H1 (cell line): ENCODE data around the gene SNTG2. TPM values are rescaled to one million over a fixed set of nuclear protein-coding genes. Genes with fewer than 3 reads are reported as not detected.

ENCODE experiments used
- CTCF ChIA-PET: fragments of 300-600 bp; sonication (Branson Sonifier 250); formaldehyde crosslinking; loops from one replicate; lab custom pipeline; 2021; ENCODE audit not compliant: partially characterized antibody; lab: Charles Lee
- POLR2A ChIA-PET: fragments of 300-600 bp; sonication (Branson Sonifier 250); formaldehyde crosslinking; loops from one replicate; lab custom pipeline; 2021; ENCODE audit warnings: inconsistent platforms; ENCODE audit not compliant: partially characterized antibody; lab: Charles Lee
- DNase-seq, 2 experiments: peaks; one replicate each; pipeline versions ENCODE4 v3.0.0 to v3.0.0-alpha.2; 2010 to 2022; ENCODE audit warnings: low spot score in 2 of 2, low read depth in 1 of 2, mixed read lengths in 1 of 2
- FAIRE-seq: peaks from 2 replicates; lab custom pipeline; 2011; peaks lifted over from hg19 to GRCh38; lab: Jason Lieb, UNC
- H2AFZ ChIP-seq: 2 replicates; pipeline ENCODE4 v1.8.1; 2012; ENCODE audit warnings: low read length, inconsistent platforms
- H2AK5ac ChIP-seq: 2 replicates; pipeline ENCODE4 v1.6.1; 2013; ENCODE audit warnings: low read depth, low read length
- H2BK120ac ChIP-seq: replicated peaks from 2 replicates; pipeline ENCODE3; 2013; ENCODE audit warnings: low read depth, low read length, inconsistent platforms
- H2BK12ac ChIP-seq: 2 replicates; pipeline ENCODE4 v1.6.1; 2013; ENCODE audit warnings: low read depth, low read length
- H2BK15ac ChIP-seq: 2 replicates; pipeline ENCODE4 v1.6.1; 2013; ENCODE audit warnings: low read length
- H2BK20ac ChIP-seq: 2 replicates; pipeline ENCODE4 v1.6.1; 2013; ENCODE audit warnings: low read length
- H2BK5ac ChIP-seq: 2 replicates; pipeline ENCODE4 v1.6.1; 2013; ENCODE audit warnings: low read depth, low read length
- H3K14ac ChIP-seq: 2 replicates; pipeline ENCODE4 v1.6.1; 2013; ENCODE audit warnings: inconsistent platforms; ENCODE audit not compliant: insufficient read length
- H3K18ac ChIP-seq: 2 replicates; pipeline ENCODE4 v1.6.1; 2013; ENCODE audit warnings: low read length; ENCODE audit errors: extremely low read depth
- H3K23ac ChIP-seq: 2 replicates; pipeline ENCODE4 v1.6.1; 2013; ENCODE audit warnings: inconsistent platforms; ENCODE audit not compliant: insufficient read length
- H3K23me2 ChIP-seq: 2 replicates; pipeline ENCODE4 v1.6.1; 2013; ENCODE audit warnings: low read depth, low read length
- H3K27ac ChIP-seq: 2 replicates; pipeline ENCODE4 v1.6.1; 2011; ENCODE audit warnings: low read depth, low read length, inconsistent platforms
- H3K27me3 ChIP-seq, 4 experiments: replicated peaks in 1 of 4; 1 replicate in 1 of 4; 2 replicates in 3 of 4; pipeline versions ENCODE4 v1.6.1 to v1.8.1; 2011 to 2013; ENCODE audit warnings: low read length in 3 of 4, mild to moderate bottlenecking in 3 of 4, inconsistent platforms in 2 of 4, mixed read lengths in 2 of 4, moderate library complexity in 1 of 4; ENCODE audit not compliant: control insufficient read depth in 3 of 4, insufficient read depth in 3 of 4; ENCODE audit errors: extremely low read depth in 1 of 4
- H3K36me3 ChIP-seq, 4 experiments: 2 replicates each; pipeline versions ENCODE4 v1.6.1 to v1.8.1; 2011 to 2013; ENCODE audit warnings: mild to moderate bottlenecking in 4 of 4, low read length in 3 of 4, moderate library complexity in 2 of 4, control low read depth in 1 of 4, inconsistent platforms in 1 of 4; ENCODE audit not compliant: insufficient read depth in 4 of 4, control insufficient read depth in 2 of 4
- H3K4ac ChIP-seq: replicated peaks from 2 replicates; pipeline ENCODE3; 2013; ENCODE audit warnings: low read length, low read depth, mixed read lengths, inconsistent platforms; ENCODE audit not compliant: insufficient read length
- H3K4me1 ChIP-seq, 4 experiments: replicated peaks in 1 of 4; 1 replicate in 1 of 4; 2 replicates in 3 of 4; pipeline versions ENCODE4 v1.6.1 to v1.8.1; 2011 to 2013; ENCODE audit warnings: low read length in 3 of 4, inconsistent platforms in 2 of 4, mixed read lengths in 1 of 4; ENCODE audit not compliant: insufficient read depth in 4 of 4, control insufficient read depth in 3 of 4
- H3K4me2 ChIP-seq, 2 experiments: 2 replicates each; pipeline versions ENCODE4 v1.6.1 to v1.8.1; 2011 to 2013; ENCODE audit warnings: low read depth in 2 of 2, low read length in 2 of 2, control low read depth in 1 of 2, inconsistent platforms in 1 of 2, mild to moderate bottlenecking in 1 of 2; ENCODE audit not compliant: insufficient read depth in 1 of 2
- H3K4me3 ChIP-seq, 4 experiments: fragments of 200-600, 300-600 bp in 1 of 4; sonication (generic), shearing (Covaris generic), sonication (Bioruptor Twin) in 1 of 4; 2 replicates each; pipeline versions ENCODE4 v1.5.1 to v1.8.1; 2011 to 2016; ENCODE audit warnings: low read length in 4 of 4, low read depth in 3 of 4, control low read depth in 2 of 4, inconsistent platforms in 2 of 4, mild to moderate bottlenecking in 2 of 4, mixed read lengths in 1 of 4, moderate library complexity in 1 of 4; ENCODE audit not compliant: insufficient read depth in 2 of 4; ENCODE audit errors: extremely low read depth in 1 of 4
- H3K56ac ChIP-seq: replicated peaks from 2 replicates; pipeline ENCODE3; 2013; ENCODE audit warnings: low read depth, mild to moderate bottlenecking, mixed read lengths, low read length, inconsistent platforms; ENCODE audit not compliant: insufficient read length
- H3K79me1 ChIP-seq: 2 replicates; pipeline ENCODE4 v1.6.1; 2013; ENCODE audit warnings: low read depth, low read length, control low read depth
- H3K79me2 ChIP-seq, 2 experiments: 2 replicates each; pipeline versions ENCODE4 v1.6.1 to v1.8.1; 2012 to 2013; ENCODE audit warnings: low read length in 2 of 2, mild to moderate bottlenecking in 2 of 2, inconsistent platforms in 1 of 2; ENCODE audit not compliant: insufficient read depth in 2 of 2, control insufficient read depth in 1 of 2
- H3K9ac ChIP-seq, 4 experiments: replicated peaks in 1 of 4; 1 replicate in 1 of 4; 2 replicates in 3 of 4; pipeline versions ENCODE4 v1.6.1 to v1.8.1; 2011 to 2013; ENCODE audit warnings: low read depth in 3 of 4, low read length in 3 of 4, control low read depth in 2 of 4, mild to moderate bottlenecking in 2 of 4, moderate library complexity in 2 of 4, inconsistent platforms in 1 of 4; ENCODE audit errors: extremely low read depth in 1 of 4
- H3K9me3 ChIP-seq, 2 experiments: 2 replicates each; pipeline versions ENCODE4 v1.6.1 to v1.8.1; 2012 to 2013; ENCODE audit warnings: mild to moderate bottlenecking in 2 of 2, moderate library complexity in 2 of 2, control low read depth in 1 of 2, inconsistent platforms in 1 of 2, low read depth in 1 of 2, low read length in 1 of 2, mixed read lengths in 1 of 2; ENCODE audit not compliant: insufficient read depth in 2 of 2
- H4K20me1 ChIP-seq, 2 experiments: replicated peaks in 1 of 2; 2 replicates each; pipeline versions ENCODE3 to v1.8.1; 2011 to 2013; ENCODE audit warnings: inconsistent platforms in 2 of 2, low read length in 2 of 2, mild to moderate bottlenecking in 1 of 2; ENCODE audit not compliant: insufficient read depth in 2 of 2, control insufficient read depth in 1 of 2
- H4K5ac ChIP-seq: 2 replicates; pipeline ENCODE4 v1.6.1; 2013; ENCODE audit warnings: low read length, low read depth, mixed read lengths, inconsistent platforms; ENCODE audit not compliant: insufficient read length
- H4K8ac ChIP-seq: 2 replicates; pipeline ENCODE4 v1.8.0; 2013; ENCODE audit warnings: mild to moderate bottlenecking, moderate library complexity, low read length, inconsistent platforms; ENCODE audit not compliant: insufficient read depth; ENCODE audit errors: extremely low read depth
- H4K91ac ChIP-seq: replicated peaks from 2 replicates; pipeline ENCODE3; 2013; ENCODE audit warnings: low read length, mixed read lengths, inconsistent platforms; ENCODE audit not compliant: insufficient read length
- CEBPB ChIP-seq: IDR thresholded peaks from 2 replicates; pipeline ENCODE4 v1.6.1; 2012; ENCODE audit warnings: low read depth, low read length
- WGBS, 2 experiments: shearing (Covaris generic) in 1 of 2; methylation state at CpG; one replicate each; pipeline versions ENCODE4 v1.1.6 to v1.1.7; 2013 to 2015; ENCODE audit warnings: low lambda C conversion rate in 2 of 2, mixed read lengths in 2 of 2, inconsistent platforms in 1 of 2, low coverage in 1 of 2, missing lambda C conversion rate in 1 of 2; ENCODE audit not compliant: insufficient replicate concordance in 2 of 2, insufficient coverage in 1 of 2, insufficient read length in 1 of 2; ENCODE audit errors: extremely low coverage in 1 of 2, missing lambda C conversion rate in 1 of 2; 5-methylcytosine and 5-hydroxymethylcytosine counted together
- polyA plus RNA-seq, 7 experiments: library from polyadenylated mRNA; depleted of rRNA in 3 of 7; stranded (reverse) in 5 of 7; unstranded in 2 of 7; fragments of >200 nt in 5 of 7; fragments of 200-250 nt in 2 of 7; gene quantifications; 1 replicate in 5 of 7; 2 replicates in 1 of 7; 4 replicates in 1 of 7; pipeline versions ENCODE4 v1.2.1 to v1.2.3, GENCODE V29; 2011 to 2013; ENCODE audit warnings: missing spikeins in 2 of 7, mixed read lengths in 2 of 7
- total RNA-seq: library from RNA; stranded (reverse); fragmentation: NEBNext Ultra II Directional; extraction: Animal tissue kit (Norgen Biotek cat#: 25700); gene quantifications from 2 replicates; pipeline ENCODE4 v1.2.1, GENCODE V29; 2021
- TF ChIP-seq, protein P1 (sequence below): IDR thresholded peaks from 2 replicates; pipeline ENCODE4 v1.6.1; 2012; ENCODE audit warnings: inconsistent platforms

The SNTG2 gene
- total and polyA plus RNA-seq, 2 of the 8 experiments (the other 6 are each of a cell fraction or from before 2014, with no cell fraction given) = 6.6 to 18.1 TPM

DNA sequence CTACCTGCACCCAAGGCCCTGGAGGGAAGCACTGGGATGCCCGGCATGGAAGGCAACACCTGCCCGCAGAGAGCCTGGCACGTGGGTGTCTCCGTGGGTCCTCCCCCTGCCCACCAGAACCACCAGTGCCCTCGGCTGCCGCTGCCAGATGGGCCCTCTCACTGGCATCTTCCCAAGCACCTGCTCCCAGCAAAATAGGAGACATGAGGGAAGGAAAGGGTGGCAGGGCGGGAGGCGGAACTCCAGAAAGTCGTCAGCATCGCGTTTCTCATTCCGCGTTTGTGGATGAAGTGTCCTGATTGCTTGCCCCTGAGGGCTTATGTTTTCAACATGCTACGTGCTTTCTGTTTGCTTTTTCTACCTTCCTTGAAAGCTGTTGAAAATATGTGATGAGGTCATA is 8.8 kb upstream of the SNTG2 start:
- H3K18ac ChIP-seq = no peak overlapping the region
- no peak overlapping the region for H3K4me3 ChIP-seq
- TF ChIP-seq, protein P1, sequence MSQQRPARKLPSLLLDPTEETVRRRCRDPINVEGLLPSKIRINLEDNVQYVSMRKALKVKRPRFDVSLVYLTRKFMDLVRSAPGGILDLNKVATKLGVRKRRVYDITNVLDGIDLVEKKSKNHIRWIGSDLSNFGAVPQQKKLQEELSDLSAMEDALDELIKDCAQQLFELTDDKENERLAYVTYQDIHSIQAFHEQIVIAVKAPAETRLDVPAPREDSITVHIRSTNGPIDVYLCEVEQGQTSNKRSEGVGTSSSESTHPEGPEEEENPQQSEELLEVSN = peak; percentile 42; the same call in 1 of the 2 replicates
- TF ChIP-seq CEBPB = no peak
- TF ChIP-seq, all 59 proteins: peak for 1
- H3K23ac ChIP-seq = no peak overlapping the region
- H4K8ac ChIP-seq = no peak overlapping the region
- peaks cover 0 to 4% (median 0%) of the 10 kb centered on the region in 4 experiments; a peak in 2 of 7 replicates for H3K27me3 ChIP-seq
- no peaks in the 10 kb centered on the region for H3K36me3 ChIP-seq
- H3K79me2 ChIP-seq = no peaks in the 10 kb centered on the region
- no peak overlapping the region for H4K5ac ChIP-seq
- FAIRE-seq (no peak), DNase-seq (peak in 1 of 2 experiments; percentile 36)
- H2BK15ac ChIP-seq = no peak overlapping the region
- WGBS, 2 experiments = 92% methylated on average over 14 of the region's 14 CpGs; no CpG with 5 or more reads in 1 of the 2 experiments
- no peak overlapping the region for H3K4me2 ChIP-seq
- H2BK20ac ChIP-seq = no peak overlapping the region
- no peak overlapping the region for H2BK120ac ChIP-seq
- H3K23me2 ChIP-seq = no peaks in the 10 kb centered on the region; the same call in none of the 2 replicates
- no peak overlapping the region for H3K56ac ChIP-seq
- H3K4ac ChIP-seq = no peak overlapping the region
- H4K91ac ChIP-seq = no peak overlapping the region
- no peak overlapping the region for H2BK5ac ChIP-seq
- H3K4me1 ChIP-seq = peaks cover 3 to 10% (median 4%) of the 10 kb centered on the region in 4 experiments; a peak in 5 of 7 replicates
- no peak overlapping the region for H2BK12ac ChIP-seq
- H3K9me3 ChIP-seq = peaks cover 0 to 8% of the 10 kb centered on the region in 2 experiments; a peak in 2 of 4 replicates
- H3K9ac ChIP-seq = no peak overlapping the region
- ChIA-PET POLR2A (no interaction called here), CTCF (no interaction called here)
- no peaks in the 10 kb centered on the region for H4K20me1 ChIP-seq
- H3K27ac ChIP-seq = no peak overlapping the region
- H2AK5ac ChIP-seq = no peak overlapping the region
- no peak overlapping the region for H3K14ac ChIP-seq
- no peaks in the 10 kb centered on the region; the same call in 1 of the 2 replicates for H3K79me1 ChIP-seq
- no peak overlapping the region for H2AFZ ChIP-seq
